ENCODE measurements around the gene CSAG2.

Gene CSAG2

DNA sequence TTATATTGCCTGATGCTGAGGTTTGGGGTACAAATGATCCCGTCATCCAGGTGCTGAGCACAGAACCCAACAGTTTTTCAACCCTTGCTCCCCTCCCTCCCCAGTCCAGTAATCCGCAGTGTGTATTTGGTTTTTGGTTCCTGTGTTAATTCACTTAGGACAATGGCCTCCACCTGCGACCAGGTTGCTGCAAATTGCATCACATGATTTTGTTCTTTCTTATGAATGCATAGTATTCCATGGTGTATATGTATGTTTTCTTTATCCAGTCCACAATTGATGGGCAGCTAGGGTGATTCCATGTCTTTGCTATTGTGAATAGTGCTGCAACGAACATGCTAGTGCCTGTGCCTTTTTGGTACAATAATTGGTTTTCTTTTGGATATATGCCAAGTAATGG is 46.0 kb downstream of the CSAG2 start:
- DNase-seq (ENCODE audit: low read depth in 2 of 2), result no peak

DNA sequence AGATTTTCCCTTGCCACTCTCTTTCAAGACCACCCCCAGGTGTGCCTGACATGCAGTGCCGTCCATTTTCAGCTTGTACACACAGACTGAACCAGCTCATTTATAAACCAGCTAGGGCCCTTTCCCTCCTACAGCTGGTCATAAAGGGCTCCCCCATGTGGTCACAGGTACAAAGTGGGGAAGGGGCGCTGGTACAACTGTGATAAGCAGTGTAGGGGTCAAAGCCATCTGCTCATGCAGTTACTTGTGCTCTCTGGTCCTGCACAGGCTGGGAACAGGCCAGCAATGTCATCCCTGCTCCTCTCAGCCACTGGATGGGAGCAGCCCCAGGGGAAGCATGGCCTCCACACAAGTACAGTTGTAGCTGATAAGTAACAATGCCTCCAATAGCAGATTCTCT is 50.8 kb downstream of the CSAG2 start:
- DNase-seq (ENCODE audit: low read depth in 2 of 2), result no peak
